NB4 (cell line): ENCODE data around the gene SLC17A7.

Source experiments
- DNase-seq: peaks from one replicate; pipeline ENCODE4 v3.0.0; 2010; ENCODE audit warnings: low read depth
- H3K4me3 ChIP-seq: one replicate; pipeline ENCODE4 v1.5.1; 2011; ENCODE audit warnings: mild to moderate bottlenecking, low read depth, low read length, moderate library complexity
- MYC ChIP-seq: IDR thresholded peaks from 2 replicates; pipeline ENCODE4 v1.6.1; 2011; ENCODE audit warnings: low read depth, low read length
- POLR2A ChIP-seq: IDR thresholded peaks from 2 replicates; pipeline ENCODE4 v1.6.1; 2011; ENCODE audit warnings: mild to moderate bottlenecking; ENCODE audit not compliant: insufficient read length; ENCODE audit errors: extremely low read depth
- TF ChIP-seq, protein P1 (sequence below): IDR thresholded peaks from 2 replicates; pipeline ENCODE4 v1.6.1; 2011; ENCODE audit warnings: low read depth, low read length
- TF ChIP-seq, protein P2 (sequence below): IDR thresholded peaks from one replicate; pipeline ENCODE4 v1.5.1; 2012; ENCODE audit warnings: low read depth, low read length

SLC17A7 gene

DNA sequence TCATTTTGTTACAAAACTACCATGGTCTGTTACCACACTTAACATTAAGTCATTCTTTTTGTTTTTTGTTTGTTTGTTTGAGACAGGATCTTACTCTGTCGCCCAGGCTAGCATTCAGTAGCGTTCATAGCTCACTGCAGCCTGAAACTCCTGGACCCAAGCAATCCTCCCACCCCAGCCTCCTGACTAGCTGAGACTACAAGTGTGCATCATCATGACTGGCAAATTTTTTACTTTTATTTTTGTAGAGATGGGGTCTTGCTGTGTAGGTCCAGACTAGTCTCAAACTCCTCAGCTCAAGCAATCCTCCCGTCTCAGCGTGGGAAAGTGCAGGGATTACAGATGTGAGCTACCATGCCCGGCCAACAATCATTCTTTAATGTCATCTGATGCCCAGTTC, 15.0 kb upstream of the SLC17A7 start:
- TF ChIP-seq, protein P1, sequence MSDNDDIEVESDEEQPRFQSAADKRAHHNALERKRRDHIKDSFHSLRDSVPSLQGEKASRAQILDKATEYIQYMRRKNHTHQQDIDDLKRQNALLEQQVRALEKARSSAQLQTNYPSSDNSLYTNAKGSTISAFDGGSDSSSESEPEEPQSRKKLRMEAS: no peak
- TF ChIP-seq MYC (no peak), POLR2A (no peak)
- TF ChIP-seq, protein P2, sequence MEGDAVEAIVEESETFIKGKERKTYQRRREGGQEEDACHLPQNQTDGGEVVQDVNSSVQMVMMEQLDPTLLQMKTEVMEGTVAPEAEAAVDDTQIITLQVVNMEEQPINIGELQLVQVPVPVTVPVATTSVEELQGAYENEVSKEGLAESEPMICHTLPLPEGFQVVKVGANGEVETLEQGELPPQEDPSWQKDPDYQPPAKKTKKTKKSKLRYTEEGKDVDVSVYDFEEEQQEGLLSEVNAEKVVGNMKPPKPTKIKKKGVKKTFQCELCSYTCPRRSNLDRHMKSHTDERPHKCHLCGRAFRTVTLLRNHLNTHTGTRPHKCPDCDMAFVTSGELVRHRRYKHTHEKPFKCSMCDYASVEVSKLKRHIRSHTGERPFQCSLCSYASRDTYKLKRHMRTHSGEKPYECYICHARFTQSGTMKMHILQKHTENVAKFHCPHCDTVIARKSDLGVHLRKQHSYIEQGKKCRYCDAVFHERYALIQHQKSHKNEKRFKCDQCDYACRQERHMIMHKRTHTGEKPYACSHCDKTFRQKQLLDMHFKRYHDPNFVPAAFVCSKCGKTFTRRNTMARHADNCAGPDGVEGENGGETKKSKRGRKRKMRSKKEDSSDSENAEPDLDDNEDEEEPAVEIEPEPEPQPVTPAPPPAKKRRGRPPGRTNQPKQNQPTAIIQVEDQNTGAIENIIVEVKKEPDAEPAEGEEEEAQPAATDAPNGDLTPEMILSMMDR: no peak
- H3K4me3 ChIP-seq: no peak overlapping the region
- no peak for DNase-seq

DNA sequence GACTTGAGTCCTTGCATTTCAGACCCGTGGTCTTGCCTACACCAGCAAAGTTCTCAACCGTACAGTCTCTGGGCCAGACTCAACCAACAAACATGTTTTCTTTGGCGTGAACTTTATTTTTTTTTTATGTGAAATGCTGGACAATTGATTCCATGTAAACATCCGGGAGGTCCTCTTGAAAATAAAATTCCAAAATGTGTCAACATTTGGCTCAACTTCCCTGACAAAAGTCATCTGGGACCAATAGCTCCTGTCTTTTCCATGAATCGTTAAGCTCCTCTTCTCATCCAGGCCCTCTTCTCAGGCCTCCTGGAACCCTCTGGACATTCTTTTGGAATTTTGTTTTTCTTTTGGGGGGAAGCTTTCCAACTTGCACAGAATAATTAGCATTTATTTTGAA, 14.4 kb upstream of the SLC17A7 start:
- DNase-seq: no peak
- no peak overlapping the region for H3K4me3 ChIP-seq
- TF ChIP-seq, protein P2: no peak
- no peak for TF ChIP-seq MYC
- TF ChIP-seq, protein P1: no peak
- no peak for TF ChIP-seq POLR2A

DNA sequence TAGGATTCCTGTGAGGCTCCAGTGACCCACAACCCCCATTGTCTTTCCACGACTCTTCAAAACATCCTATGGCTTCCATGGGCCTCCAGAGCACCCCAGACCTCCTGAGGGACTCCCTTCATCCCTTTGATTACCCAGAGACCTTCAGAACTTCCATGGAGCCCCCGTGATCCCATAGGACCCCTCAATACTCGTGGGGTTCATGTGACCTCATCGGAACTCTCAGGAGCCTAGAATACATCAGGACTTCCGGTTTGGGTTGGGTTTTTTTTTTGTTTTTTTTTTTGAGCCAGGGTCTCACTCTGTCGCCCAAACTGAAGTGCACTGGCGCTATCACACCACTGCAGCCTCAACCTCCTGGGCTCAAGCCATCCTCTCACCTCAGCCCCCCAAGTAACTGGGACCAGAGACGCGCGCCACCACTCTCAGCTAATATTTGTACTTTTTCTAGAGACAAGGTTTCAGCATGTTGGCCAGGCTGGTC, 12.5 kb upstream of the SLC17A7 start:
- H3K4me3 ChIP-seq: peak overlapping the region; percentile 99
- TF ChIP-seq MYC: no peak
- TF ChIP-seq, protein P2: no peak
- TF ChIP-seq, protein P1: no peak
- TF ChIP-seq POLR2A: no peak
- DNase-seq: no peak

DNA sequence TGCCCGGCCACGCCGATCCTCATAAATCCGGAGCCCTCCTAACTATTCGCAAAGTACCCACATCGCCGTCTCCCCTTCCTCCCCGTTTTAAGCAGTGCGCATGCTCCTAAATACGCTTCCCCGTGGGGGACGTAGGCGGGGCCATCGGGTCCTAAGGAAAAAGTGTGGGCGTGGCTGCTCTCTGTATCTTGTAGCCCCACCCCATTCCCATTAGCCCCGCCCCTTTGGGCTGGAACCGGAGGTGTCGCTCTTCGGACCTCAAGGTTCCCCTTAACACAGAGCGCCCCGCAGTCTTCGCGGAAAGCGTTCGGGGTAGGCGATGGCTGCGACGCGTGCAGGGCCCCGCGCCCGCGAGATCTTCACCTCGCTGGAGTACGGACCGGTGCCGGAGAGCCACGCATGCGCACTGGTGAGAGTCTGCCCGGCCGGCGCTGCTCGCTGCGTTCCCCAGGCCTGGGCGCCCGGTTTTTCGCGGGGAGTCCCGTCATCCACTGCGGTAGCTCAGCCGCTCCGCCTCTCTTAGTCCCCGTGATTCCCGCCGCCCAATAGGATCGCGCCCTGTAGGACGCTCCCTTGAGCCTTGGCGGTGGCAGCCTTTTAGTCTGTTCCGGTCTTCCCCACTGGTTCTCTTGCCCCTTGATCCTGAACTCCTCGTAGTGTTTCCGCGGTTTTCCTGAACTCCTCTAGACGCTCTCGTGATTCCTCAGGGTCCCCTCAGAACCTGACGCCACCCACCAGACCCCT, 11.9 kb upstream of the SLC17A7 start, which contains the start of gene ALDH16A1:
Gene ALDH16A1 (plus strand): TSS at position 213 of the 744 bp plus-strand sequence. CDS start 107 bp downstream, at position 320.
- peak within 1 kb of the TSS; percentile 99 for H3K4me3 ChIP-seq
- DNase-seq: peak; percentile 97
- TF ChIP-seq, protein P1: peak; percentile 60
- TF ChIP-seq POLR2A (peak; percentile 98), MYC (peak; percentile 59)
- TF ChIP-seq, protein P2: no peak

DNA sequence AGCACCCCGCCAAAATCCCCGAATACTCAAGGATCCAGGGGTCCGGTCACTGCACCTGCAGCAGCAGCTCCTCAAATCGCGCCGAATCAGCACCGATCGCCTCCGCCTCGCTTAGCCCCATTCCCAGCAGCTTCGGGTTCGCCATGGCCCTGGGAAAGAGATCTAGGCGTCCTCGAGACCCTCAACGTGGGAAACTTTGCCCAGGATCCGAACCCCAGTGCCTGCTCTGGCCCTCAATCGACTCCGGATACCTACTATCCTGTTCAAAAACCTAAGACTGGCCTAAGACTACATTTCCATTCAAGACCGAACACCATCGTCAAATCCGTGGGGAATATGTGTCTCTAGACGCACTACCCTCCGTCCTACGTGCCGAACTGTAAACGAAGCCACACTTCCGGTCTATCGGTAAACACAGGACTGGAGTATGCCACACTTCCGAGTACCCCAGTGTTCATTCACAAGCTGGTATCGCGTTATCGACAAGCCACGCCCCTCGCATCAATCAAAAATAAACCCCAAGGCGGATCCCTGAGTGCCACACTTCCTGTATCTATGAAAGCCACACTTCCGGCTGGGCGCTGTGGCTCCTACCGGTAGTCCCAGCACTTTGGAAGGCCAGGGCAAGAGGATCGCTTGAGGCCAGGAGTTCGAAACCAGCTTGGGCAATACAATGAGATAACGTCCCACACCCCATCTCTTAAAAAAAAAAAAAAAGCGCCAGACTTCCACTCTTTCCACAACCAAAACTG, 10.3 kb upstream of the SLC17A7 start, which contains the start of gene PIH1D1:
Gene PIH1D1 (minus strand): TSS at position 385 of the 752 bp plus-strand sequence. CDS start 240 bp downstream, at position 145.
- H3K4me3 ChIP-seq: peak within 1 kb of the TSS; percentile 99
- peak; percentile 99 for DNase-seq
- peak; percentile 81 for TF ChIP-seq MYC
- TF ChIP-seq, protein P1: peak; percentile 79
- peak; percentile 88 for TF ChIP-seq POLR2A
- TF ChIP-seq, protein P2: no peak
